ENCODE data around the gene DLK2.

- TF ChIP-seq ZNF879 (CRISPR knock-in tag; IDR thresholded peaks at IDR 0.05) (no peak), ZFX (CRISPR knock-in tag; IDR thresholded peaks at IDR 0.05; ENCODE audit: low read depth) (no peak), DRAP1 (CRISPR knock-in tag; IDR thresholded peaks at IDR 0.05) (no peak)
These were observed 22.2 kb downstream of the DLK2 start for GRCh38 chr6:43433148-43433547.
